Loucy (cell line): ENCODE measurements around the gene TSPAN9.

ENCODE experiments used
- EZH2phosphoT487 ChIP-seq: fragments of 200-600 bp; IDR thresholded peaks from 2 replicates; pipeline ENCODE4 v1.6.1; 2018; ENCODE audit warnings: antibody characterized with exemption, mild to moderate bottlenecking, moderate library complexity, borderline replicate concordance
- TF ChIP-seq, protein P1 (sequence below): fragments of 200-600 bp; sonication (generic); conservative IDR thresholded peaks from 2 replicates; pipeline ENCODE4 v1.5.1; 2014; ENCODE audit warnings: mild to moderate bottlenecking, antibody characterized with exemption, low read length

DNA sequence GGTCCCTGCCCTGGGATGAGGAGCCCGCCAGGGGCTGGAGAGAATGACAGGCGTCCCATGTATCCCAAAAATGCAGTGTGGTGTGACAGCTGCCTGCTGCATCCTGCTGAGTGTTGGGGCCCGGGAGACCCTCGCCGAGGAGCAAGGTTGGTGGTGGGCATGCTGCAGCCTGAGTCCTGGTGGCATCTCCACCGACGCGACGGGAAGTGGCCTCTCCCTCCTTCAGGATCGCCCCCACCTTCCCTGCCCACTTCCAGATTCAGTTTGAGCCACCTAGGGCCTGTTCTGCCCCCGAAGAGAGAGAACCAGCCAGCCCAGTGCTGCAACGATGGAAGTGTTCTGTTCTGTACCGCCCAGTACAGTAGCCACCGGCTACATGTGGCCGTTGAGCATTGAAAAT, 70.1 kb downstream of the TSPAN9 start:
- TF ChIP-seq, protein P1, sequence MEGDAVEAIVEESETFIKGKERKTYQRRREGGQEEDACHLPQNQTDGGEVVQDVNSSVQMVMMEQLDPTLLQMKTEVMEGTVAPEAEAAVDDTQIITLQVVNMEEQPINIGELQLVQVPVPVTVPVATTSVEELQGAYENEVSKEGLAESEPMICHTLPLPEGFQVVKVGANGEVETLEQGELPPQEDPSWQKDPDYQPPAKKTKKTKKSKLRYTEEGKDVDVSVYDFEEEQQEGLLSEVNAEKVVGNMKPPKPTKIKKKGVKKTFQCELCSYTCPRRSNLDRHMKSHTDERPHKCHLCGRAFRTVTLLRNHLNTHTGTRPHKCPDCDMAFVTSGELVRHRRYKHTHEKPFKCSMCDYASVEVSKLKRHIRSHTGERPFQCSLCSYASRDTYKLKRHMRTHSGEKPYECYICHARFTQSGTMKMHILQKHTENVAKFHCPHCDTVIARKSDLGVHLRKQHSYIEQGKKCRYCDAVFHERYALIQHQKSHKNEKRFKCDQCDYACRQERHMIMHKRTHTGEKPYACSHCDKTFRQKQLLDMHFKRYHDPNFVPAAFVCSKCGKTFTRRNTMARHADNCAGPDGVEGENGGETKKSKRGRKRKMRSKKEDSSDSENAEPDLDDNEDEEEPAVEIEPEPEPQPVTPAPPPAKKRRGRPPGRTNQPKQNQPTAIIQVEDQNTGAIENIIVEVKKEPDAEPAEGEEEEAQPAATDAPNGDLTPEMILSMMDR = no peak
- no peak for TF ChIP-seq EZH2phosphoT487
